H9 (cell line): Measurements from ENCODE around the gene COL18A1. TPM values are rescaled to one million over a fixed set of nuclear protein-coding genes. Genes with fewer than 3 reads are reported as not detected.

ENCODE experiments used
- DNase-seq: peaks from one replicate; pipeline ENCODE4 v3.0.0-alpha.2; 2017
- H2AFZ ChIP-seq: one replicate; pipeline ENCODE4 v1.6.1; 2013; ENCODE audit warnings: mild to moderate bottlenecking, low read length, control low read depth, moderate library complexity
- H2AK5ac ChIP-seq: 2 replicates; pipeline ENCODE4 v1.6.1; 2013; ENCODE audit warnings: low read length, control low read depth, mixed read lengths; ENCODE audit not compliant: insufficient read length
- H2BK120ac ChIP-seq: one replicate; pipeline ENCODE4 v1.6.1; 2013; ENCODE audit warnings: low read depth, mild to moderate bottlenecking, low read length, control low read depth, inconsistent platforms; ENCODE audit not compliant: poor library complexity, severe bottlenecking
- H2BK12ac ChIP-seq: 2 replicates; pipeline ENCODE4 v1.6.1; 2013; ENCODE audit warnings: low read length, control low read depth, mixed read lengths, low read depth; ENCODE audit not compliant: insufficient read length
- H2BK15ac ChIP-seq: 2 replicates; pipeline ENCODE4 v1.6.1; 2013; ENCODE audit warnings: low read depth, low read length, control low read depth
- H2BK20ac ChIP-seq: one replicate; pipeline ENCODE4 v1.6.1; 2013; ENCODE audit warnings: low read depth, mild to moderate bottlenecking, low read length, control low read depth, inconsistent platforms; ENCODE audit not compliant: poor library complexity, severe bottlenecking
- H2BK5ac ChIP-seq: 2 replicates; pipeline ENCODE4 v1.6.1; 2013; ENCODE audit warnings: low read length, control low read depth, mixed read lengths; ENCODE audit not compliant: insufficient read length
- H3K14ac ChIP-seq: 2 replicates; pipeline ENCODE4 v1.6.1; 2013; ENCODE audit warnings: low read length, control low read depth; ENCODE audit not compliant: insufficient read depth
- H3K18ac ChIP-seq: 2 replicates; pipeline ENCODE4 v1.6.1; 2013; ENCODE audit warnings: low read depth, mild to moderate bottlenecking, mixed read lengths, low read length, control low read depth; ENCODE audit not compliant: insufficient read length
- H3K23ac ChIP-seq: 2 replicates; pipeline ENCODE4 v1.6.1; 2013; ENCODE audit warnings: low read length, control low read depth, mixed read lengths, low read depth; ENCODE audit not compliant: insufficient read length
- H3K23me2 ChIP-seq: 2 replicates; pipeline ENCODE4 v1.6.1; 2013; ENCODE audit warnings: low read depth, mild to moderate bottlenecking, mixed read lengths, low read length, control low read depth; ENCODE audit not compliant: insufficient read length, poor library complexity, severe bottlenecking
- H3K27ac ChIP-seq: 2 replicates; pipeline ENCODE4 v1.5.1; 2013; ENCODE audit warnings: low read length, control low read depth, mixed read lengths, low read depth; ENCODE audit not compliant: insufficient read length
- H3K27me3 ChIP-seq: 2 replicates; pipeline ENCODE4 v1.6.1; 2013; ENCODE audit warnings: low read length, control low read depth, inconsistent platforms; ENCODE audit not compliant: insufficient read depth
- H3K4ac ChIP-seq: 2 replicates; pipeline ENCODE4 v1.6.1; 2013; ENCODE audit warnings: low read depth, mild to moderate bottlenecking, control low read depth, inconsistent platforms, low read length, moderate library complexity
- H3K4me1 ChIP-seq: 2 replicates; pipeline ENCODE4 v1.6.1; 2013; ENCODE audit warnings: low read length, control low read depth, inconsistent platforms; ENCODE audit not compliant: insufficient read depth
- H3K4me2 ChIP-seq: 2 replicates; pipeline ENCODE4 v1.6.1; 2013; ENCODE audit warnings: low read length, control low read depth, mixed read lengths; ENCODE audit not compliant: insufficient read length, insufficient read depth
- H3K56ac ChIP-seq: 2 replicates; pipeline ENCODE4 v1.6.1; 2013; ENCODE audit warnings: low read depth, mild to moderate bottlenecking, mixed read lengths, low read length, control low read depth; ENCODE audit not compliant: insufficient read length
- H3K79me1 ChIP-seq: 2 replicates; pipeline ENCODE4 v1.6.1; 2013; ENCODE audit warnings: low read depth, mild to moderate bottlenecking, moderate library complexity, low read length, control low read depth, inconsistent platforms; ENCODE audit not compliant: insufficient read depth, poor library complexity, severe bottlenecking
- H3K79me2 ChIP-seq: 2 replicates; pipeline ENCODE4 v1.6.1; 2013; ENCODE audit warnings: low read length, control low read depth, inconsistent platforms; ENCODE audit not compliant: insufficient read depth
- H3K9ac ChIP-seq: 2 replicates; pipeline ENCODE4 v1.6.1; 2013; ENCODE audit warnings: low read length, control low read depth, mixed read lengths; ENCODE audit not compliant: insufficient read length; ENCODE audit errors: extremely low read depth
- H3K9me3 ChIP-seq: one replicate; pipeline ENCODE4 v1.6.1; 2013; ENCODE audit warnings: low read depth, low read length, inconsistent platforms; ENCODE audit not compliant: control insufficient read depth
- H3T11ph ChIP-seq: one replicate; pipeline ENCODE4 v1.6.1; 2013; ENCODE audit warnings: mild to moderate bottlenecking, low read length, control low read depth, inconsistent platforms
- H4K20me1 ChIP-seq: one replicate; pipeline ENCODE4 v1.6.1; 2013; ENCODE audit not compliant: control insufficient read depth, insufficient read length, insufficient read depth
- H4K5ac ChIP-seq: 2 replicates; pipeline ENCODE4 v1.6.1; 2013; ENCODE audit warnings: low read depth, mild to moderate bottlenecking, mixed read lengths, low read length, control low read depth; ENCODE audit not compliant: insufficient read length
- H4K8ac ChIP-seq: replicated peaks from 2 replicates; pipeline ENCODE4 v1.6.1; 2013; ENCODE audit warnings: low read length, control low read depth, mixed read lengths, low read depth; ENCODE audit not compliant: insufficient read length
- H4K91ac ChIP-seq: 2 replicates; pipeline ENCODE4 v1.6.1; 2013; ENCODE audit warnings: low read depth, mild to moderate bottlenecking, moderate library complexity, mixed read lengths, low read length, control low read depth; ENCODE audit not compliant: insufficient read length
- H3K27ac Mint-ChIP-seq, 3 experiments: 2 replicates in 2 of 3; 3 replicates in 1 of 3; pipeline ENCODE4 v1.8.0; 2020 to 2021; ENCODE audit warnings: mixed read lengths in 3 of 3, mild to moderate bottlenecking in 1 of 3, moderate library complexity in 1 of 3
- H3K27me3 Mint-ChIP-seq: 2 replicates; pipeline ENCODE4 v1.8.0; 2021; ENCODE audit warnings: low read depth, mild to moderate bottlenecking, moderate library complexity, mixed read lengths
- H3K36me3 Mint-ChIP-seq, 3 experiments: 2 replicates in 2 of 3; 3 replicates in 1 of 3; pipeline ENCODE4 v1.8.0; 2020 to 2021; ENCODE audit warnings: low read depth in 3 of 3, mixed read lengths in 3 of 3; ENCODE audit not compliant: insufficient read depth in 1 of 3
- H3K4me1 Mint-ChIP-seq, 2 experiments: 2 replicates each; pipeline ENCODE4 v1.8.0; 2020; ENCODE audit warnings: mixed read lengths in 2 of 2
- H3K4me3 Mint-ChIP-seq, 2 experiments: 2 replicates in 1 of 2; 3 replicates in 1 of 2; pipeline ENCODE4 v1.8.0; 2020 to 2021; ENCODE audit warnings: mild to moderate bottlenecking in 2 of 2, mixed read lengths in 2 of 2, moderate library complexity in 1 of 2
- H3K9me3 Mint-ChIP-seq, 2 experiments: 2 replicates in 1 of 2; 3 replicates in 1 of 2; pipeline ENCODE4 v1.8.0; 2020; ENCODE audit warnings: mild to moderate bottlenecking in 2 of 2, mixed read lengths in 2 of 2, moderate library complexity in 1 of 2
- WGBS: extraction: QIAGEN DNeasy Blood & Tissue Kit; methylation state at CpG from one replicate; pipeline ENCODE4 v1.1.7; 2013; ENCODE audit warnings: missing lambda C conversion rate, low lambda C conversion rate, mixed read lengths; ENCODE audit not compliant: insufficient read length; ENCODE audit errors: extremely low coverage; 5-methylcytosine and 5-hydroxymethylcytosine counted together
- total RNA-seq: library from RNA; stranded (reverse); gene quantifications from 2 replicates; pipeline ENCODE4 v1.2.1, GENCODE V29; 2021
- TF ChIP-seq, protein P1 (sequence below): fragments of 200-600 bp; sonication (generic); conservative IDR thresholded peaks from 3 replicates; pipeline ENCODE4 v1.8.0; 2021; ENCODE audit warnings: antibody characterized with exemption, mild to moderate bottlenecking

The COL18A1 gene
- total RNA-seq, 1 experiment from 2014 or later: 232 TPM

GRCh38 chr21:45524756-45525152 lies 119.8 kb downstream of the COL18A1 start:
- Histone ChIP-seq H3K9me3 (no peaks in the 10 kb centered on the region), H3K4me2 (no peak overlapping the region), H3K79me2 (no peaks in the 10 kb centered on the region), H3T11ph (no peak overlapping the region), H4K8ac (no peak overlapping the region), H3K4me1 (no peaks in the 10 kb centered on the region), H4K91ac (no peak overlapping the region), H3K79me1 (no peaks in the 10 kb centered on the region), H2AFZ (no peak overlapping the region), H2BK15ac (no peak overlapping the region), H3K9ac (no peak overlapping the region), H3K27me3 (no peaks in the 10 kb centered on the region), H2BK120ac (no peak overlapping the region), H2BK12ac (no peak overlapping the region), H2BK20ac (no peak overlapping the region), H2BK5ac (no peak overlapping the region), H3K23ac (no peak overlapping the region), H3K27ac (no peak overlapping the region), H4K20me1 (no peaks in the 10 kb centered on the region), H3K4ac (no peak overlapping the region), H3K23me2 (no peaks in the 10 kb centered on the region), H3K56ac (no peak overlapping the region), H4K5ac (no peak overlapping the region), H3K14ac (no peak overlapping the region), H2AK5ac (no peak overlapping the region), H3K18ac (no peak overlapping the region)
- WGBS: no CpG with 5 or more reads among the region's 11 CpGs
- Mint-ChIP-seq H3K4me3 (no peak overlapping the region), H3K27ac (no peak overlapping the region), H3K9me3 (peaks cover 25 to 32% of the 10 kb centered on the region in 2 experiments), H3K36me3 (peaks cover 49 to 57% (median 50%) of the 10 kb centered on the region in 3 experiments), H3K4me1 (no peaks in the 10 kb centered on the region; a peak in 1 of 4 replicates), H3K27me3 (peaks cover 5% of the 10 kb centered on the region; the same call in 1 of the 2 replicates)
- TF ChIP-seq, protein P1, sequence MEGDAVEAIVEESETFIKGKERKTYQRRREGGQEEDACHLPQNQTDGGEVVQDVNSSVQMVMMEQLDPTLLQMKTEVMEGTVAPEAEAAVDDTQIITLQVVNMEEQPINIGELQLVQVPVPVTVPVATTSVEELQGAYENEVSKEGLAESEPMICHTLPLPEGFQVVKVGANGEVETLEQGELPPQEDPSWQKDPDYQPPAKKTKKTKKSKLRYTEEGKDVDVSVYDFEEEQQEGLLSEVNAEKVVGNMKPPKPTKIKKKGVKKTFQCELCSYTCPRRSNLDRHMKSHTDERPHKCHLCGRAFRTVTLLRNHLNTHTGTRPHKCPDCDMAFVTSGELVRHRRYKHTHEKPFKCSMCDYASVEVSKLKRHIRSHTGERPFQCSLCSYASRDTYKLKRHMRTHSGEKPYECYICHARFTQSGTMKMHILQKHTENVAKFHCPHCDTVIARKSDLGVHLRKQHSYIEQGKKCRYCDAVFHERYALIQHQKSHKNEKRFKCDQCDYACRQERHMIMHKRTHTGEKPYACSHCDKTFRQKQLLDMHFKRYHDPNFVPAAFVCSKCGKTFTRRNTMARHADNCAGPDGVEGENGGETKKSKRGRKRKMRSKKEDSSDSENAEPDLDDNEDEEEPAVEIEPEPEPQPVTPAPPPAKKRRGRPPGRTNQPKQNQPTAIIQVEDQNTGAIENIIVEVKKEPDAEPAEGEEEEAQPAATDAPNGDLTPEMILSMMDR: no peak
- DNase-seq: no peak
